Measurements from ENCODE around the gene MRM1. TPM values are rescaled to one million over a fixed set of nuclear protein-coding genes. Genes with fewer than 3 reads are reported as not detected.

Gene MRM1
- total and polyA plus RNA-seq, 4 donors: 2.7 to 6.1 (median 4.1) TPM

- peaks cover 26% of the 10 kb centered on the region for H3K4me1 ChIP-seq (ENCODE audit: control insufficient read depth, insufficient read depth, low read length)
- H3K9me3 ChIP-seq (ENCODE audit: control insufficient read depth, insufficient read depth, low read length): no peaks in the 10 kb centered on the region
- 2% methylated on average over 43 of the region's 43 CpGs for WGBS (ENCODE audit: insufficient coverage)
- H3K4me3 ChIP-seq (ENCODE audit: low read depth, low read length): peak overlapping the region; percentile 29
- DNase-seq (ENCODE audit: low read depth in 4 of 6, low spot score in 6 of 6): no peak
- H3K27ac ChIP-seq (ENCODE audit: low read depth, low read length): no peak overlapping the region
- H3K27me3 ChIP-seq (ENCODE audit: control insufficient read depth, insufficient read depth, low read length): peaks cover 58% of the 10 kb centered on the region
- H3K36me3 ChIP-seq (ENCODE audit: control insufficient read depth, insufficient read depth, low read length): no peaks in the 10 kb centered on the region
Observed at GRCh38 chr17:36641331-36641876, 40.0 kb downstream of the MRM1 start.

- Histone ChIP-seq H3K27ac (ENCODE audit: low read depth, low read length) (no peak overlapping the region), H3K9me3 (ENCODE audit: control insufficient read depth, insufficient read depth, low read length) (no peaks in the 10 kb centered on the region), H3K4me1 (ENCODE audit: control insufficient read depth, insufficient read depth, low read length) (peaks cover 26% of the 10 kb centered on the region), H3K36me3 (ENCODE audit: control insufficient read depth, insufficient read depth, low read length) (no peaks in the 10 kb centered on the region), H3K4me3 (ENCODE audit: low read depth, low read length) (peak overlapping the region; percentile 29), H3K27me3 (ENCODE audit: control insufficient read depth, insufficient read depth, low read length) (peaks cover 58% of the 10 kb centered on the region)
- WGBS (ENCODE audit: insufficient coverage): 3% methylated on average over 42 of the region's 64 CpGs
- DNase-seq (ENCODE audit: low read depth in 4 of 6, low spot score in 6 of 6): peak in 2 of 6 donors; percentile 50 to 74
Observed at GRCh38 chr17:36641877-36642845, 40.8 kb downstream of the MRM1 start.

GRCh38 chr17:36643086-36643685 lies 41.8 kb downstream of the MRM1 start:
- Histone ChIP-seq H3K4me1 (ENCODE audit: control insufficient read depth, insufficient read depth, low read length) (peaks cover 26% of the 10 kb centered on the region), H3K4me3 (ENCODE audit: low read depth, low read length) (no peak overlapping the region), H3K36me3 (ENCODE audit: control insufficient read depth, insufficient read depth, low read length) (no peaks in the 10 kb centered on the region), H3K27ac (ENCODE audit: low read depth, low read length) (no peak overlapping the region), H3K27me3 (ENCODE audit: control insufficient read depth, insufficient read depth, low read length) (peaks cover 58% of the 10 kb centered on the region), H3K9me3 (ENCODE audit: control insufficient read depth, insufficient read depth, low read length) (no peaks in the 10 kb centered on the region)
- no peak for DNase-seq (ENCODE audit: low read depth in 4 of 6, low spot score in 6 of 6)
- 50% methylated on average over 1 of the region's 3 CpGs for WGBS (ENCODE audit: insufficient coverage)

GRCh38 chr17:36645422-36645821 lies 44.0 kb downstream of the MRM1 start:
- H3K9me3 ChIP-seq (ENCODE audit: control insufficient read depth, insufficient read depth, low read length): no peaks in the 10 kb centered on the region
- no peak overlapping the region for H3K4me3 ChIP-seq (ENCODE audit: low read depth, low read length)
- H3K36me3 ChIP-seq (ENCODE audit: control insufficient read depth, insufficient read depth, low read length): no peaks in the 10 kb centered on the region
- no peak for DNase-seq (ENCODE audit: low read depth in 4 of 6, low spot score in 6 of 6)
- WGBS (ENCODE audit: insufficient coverage): no CpG with 5 or more reads among the region's 3 CpGs
- peaks cover 41% of the 10 kb centered on the region for H3K27me3 ChIP-seq (ENCODE audit: control insufficient read depth, insufficient read depth, low read length)
- peaks cover 27% of the 10 kb centered on the region for H3K4me1 ChIP-seq (ENCODE audit: control insufficient read depth, insufficient read depth, low read length)
- H3K27ac ChIP-seq (ENCODE audit: low read depth, low read length): no peak overlapping the region

GRCh38 chr17:36647636-36648035 lies 46.3 kb downstream of the MRM1 start:
- WGBS (ENCODE audit: insufficient coverage): 40% methylated on average over 3 of the region's 4 CpGs
- H3K9me3 ChIP-seq (ENCODE audit: control insufficient read depth, insufficient read depth, low read length): no peaks in the 10 kb centered on the region
- no peak overlapping the region for H3K4me3 ChIP-seq (ENCODE audit: low read depth, low read length)
- DNase-seq (ENCODE audit: low read depth in 4 of 6, low spot score in 6 of 6): no peak
- H3K36me3 ChIP-seq (ENCODE audit: control insufficient read depth, insufficient read depth, low read length): no peaks in the 10 kb centered on the region
- H3K27me3 ChIP-seq (ENCODE audit: control insufficient read depth, insufficient read depth, low read length): peaks cover 19% of the 10 kb centered on the region
- H3K27ac ChIP-seq (ENCODE audit: low read depth, low read length): no peak overlapping the region
- H3K4me1 ChIP-seq (ENCODE audit: control insufficient read depth, insufficient read depth, low read length): peaks cover 14% of the 10 kb centered on the region

GRCh38 chr17:36650096-36650775 lies 48.9 kb downstream of the MRM1 start:
- Histone ChIP-seq H3K4me1 (ENCODE audit: control insufficient read depth, insufficient read depth, low read length) (peaks cover 20% of the 10 kb centered on the region), H3K36me3 (ENCODE audit: control insufficient read depth, insufficient read depth, low read length) (no peaks in the 10 kb centered on the region), H3K4me3 (ENCODE audit: low read depth, low read length) (no peak overlapping the region), H3K27ac (ENCODE audit: low read depth, low read length) (no peak overlapping the region), H3K27me3 (ENCODE audit: control insufficient read depth, insufficient read depth, low read length) (no peaks in the 10 kb centered on the region), H3K9me3 (ENCODE audit: control insufficient read depth, insufficient read depth, low read length) (no peaks in the 10 kb centered on the region)
- DNase-seq (ENCODE audit: low read depth in 4 of 6, low spot score in 6 of 6): peak in 2 of 6 donors; percentile 57 to 89
- WGBS (ENCODE audit: insufficient coverage): 30% methylated on average over 2 of the region's 9 CpGs

- no CpG with 5 or more reads among the region's 3 CpGs for WGBS (ENCODE audit: insufficient coverage)
- H3K27me3 ChIP-seq (ENCODE audit: control insufficient read depth, insufficient read depth, low read length): peaks cover 12% of the 10 kb centered on the region
- no peak for DNase-seq (ENCODE audit: low read depth in 4 of 6, low spot score in 6 of 6)
- no peak overlapping the region for H3K27ac ChIP-seq (ENCODE audit: low read depth, low read length)
- no peaks in the 10 kb centered on the region for H3K36me3 ChIP-seq (ENCODE audit: control insufficient read depth, insufficient read depth, low read length)
- no peak overlapping the region for H3K4me3 ChIP-seq (ENCODE audit: low read depth, low read length)
- H3K9me3 ChIP-seq (ENCODE audit: control insufficient read depth, insufficient read depth, low read length): no peaks in the 10 kb centered on the region
- H3K4me1 ChIP-seq (ENCODE audit: control insufficient read depth, insufficient read depth, low read length): peaks cover 36% of the 10 kb centered on the region
Observed at GRCh38 chr17:36653374-36653773, 52.0 kb downstream of the MRM1 start.

- Histone ChIP-seq H3K4me3 (ENCODE audit: low read depth, low read length) (no peak overlapping the region), H3K27ac (ENCODE audit: low read depth, low read length) (no peak overlapping the region), H3K9me3 (ENCODE audit: control insufficient read depth, insufficient read depth, low read length) (no peaks in the 10 kb centered on the region), H3K4me1 (ENCODE audit: control insufficient read depth, insufficient read depth, low read length) (peaks cover 38% of the 10 kb centered on the region), H3K36me3 (ENCODE audit: control insufficient read depth, insufficient read depth, low read length) (no peaks in the 10 kb centered on the region), H3K27me3 (ENCODE audit: control insufficient read depth, insufficient read depth, low read length) (peaks cover 15% of the 10 kb centered on the region)
- peak in 1 of 6 donors; percentile 70 for DNase-seq (ENCODE audit: low read depth in 4 of 6, low spot score in 6 of 6)
- WGBS (ENCODE audit: insufficient coverage): 50% methylated on average over 9 of the region's 13 CpGs
Observed at GRCh38 chr17:36653856-36654255, 52.5 kb downstream of the MRM1 start.

- H3K4me1 ChIP-seq (ENCODE audit: control insufficient read depth, insufficient read depth, low read length): peaks cover 37% of the 10 kb centered on the region
- no peaks in the 10 kb centered on the region for H3K36me3 ChIP-seq (ENCODE audit: control insufficient read depth, insufficient read depth, low read length)
- H3K27me3 ChIP-seq (ENCODE audit: control insufficient read depth, insufficient read depth, low read length): peaks cover 18% of the 10 kb centered on the region
- H3K4me3 ChIP-seq (ENCODE audit: low read depth, low read length): no peak overlapping the region
- H3K27ac ChIP-seq (ENCODE audit: low read depth, low read length): no peak overlapping the region
- H3K9me3 ChIP-seq (ENCODE audit: control insufficient read depth, insufficient read depth, low read length): no peaks in the 10 kb centered on the region
- no CpG with 5 or more reads among the region's 7 CpGs for WGBS (ENCODE audit: insufficient coverage)
- peak in 1 of 6 donors; percentile 82 for DNase-seq (ENCODE audit: low read depth in 4 of 6, low spot score in 6 of 6)
Observed at GRCh38 chr17:36655726-36656125, 54.3 kb downstream of the MRM1 start.
